ENCODE results near the gene EML4. TPM values are rescaled to one million over a fixed set of nuclear protein-coding genes. Genes with fewer than 3 reads are reported as not detected.

The EML4 gene
- total RNA-seq, 1 experiment from 2014 or later, result 93.7 TPM

- DNase-seq (ENCODE audit: low spot score), result no peak
- Histone ChIP-seq H3K4me3 (ENCODE audit: low read depth, low read length, poor library complexity, severe bottlenecking) (no peak overlapping the region), H3K27me3 (replicated peaks; ENCODE audit: insufficient read depth, low read depth, low read length, poor library complexity) (no peaks in the 10 kb centered on the region), H3K9me3 (ENCODE audit: low read depth, low read length, poor library complexity, severe bottlenecking) (no peaks in the 10 kb centered on the region), H3K27ac (ENCODE audit: low read depth, low read length, poor library complexity, severe bottlenecking) (peak overlapping the region; percentile 74), H3K4me1 (ENCODE audit: insufficient read depth, low read length, poor library complexity, severe bottlenecking) (peaks cover 35% of the 10 kb centered on the region), H3K36me3 (ENCODE audit: insufficient read depth, low read length, poor library complexity, severe bottlenecking) (peaks cover 51% of the 10 kb centered on the region)
- intact Hi-C loops (cut with micrococcal nuclease; ENCODE audit: unreplicated experiment), result no loop called here
- CTCF ChIA-PET, result no interaction called here
- POLR2A ChIA-PET (ENCODE audit: low non-redundant PET), result no interaction called here
- no peak for TF ChIP-seq EZH2 (IDR thresholded peaks at IDR 0.05; ENCODE audit: borderline replicate concordance, low read depth, low read length, poor library complexity, severe bottlenecking)
- TF ChIP-seq CTCF (conservative IDR thresholded peaks at IDR 0.05; ENCODE audit: low read depth, low read length), result no peak
- no TSS peak for BruUV-seq (replicated peaks)
These were observed 129.0 kb downstream of the EML4 start for GRCh38 chr2:42298132-42298531.

DNA sequence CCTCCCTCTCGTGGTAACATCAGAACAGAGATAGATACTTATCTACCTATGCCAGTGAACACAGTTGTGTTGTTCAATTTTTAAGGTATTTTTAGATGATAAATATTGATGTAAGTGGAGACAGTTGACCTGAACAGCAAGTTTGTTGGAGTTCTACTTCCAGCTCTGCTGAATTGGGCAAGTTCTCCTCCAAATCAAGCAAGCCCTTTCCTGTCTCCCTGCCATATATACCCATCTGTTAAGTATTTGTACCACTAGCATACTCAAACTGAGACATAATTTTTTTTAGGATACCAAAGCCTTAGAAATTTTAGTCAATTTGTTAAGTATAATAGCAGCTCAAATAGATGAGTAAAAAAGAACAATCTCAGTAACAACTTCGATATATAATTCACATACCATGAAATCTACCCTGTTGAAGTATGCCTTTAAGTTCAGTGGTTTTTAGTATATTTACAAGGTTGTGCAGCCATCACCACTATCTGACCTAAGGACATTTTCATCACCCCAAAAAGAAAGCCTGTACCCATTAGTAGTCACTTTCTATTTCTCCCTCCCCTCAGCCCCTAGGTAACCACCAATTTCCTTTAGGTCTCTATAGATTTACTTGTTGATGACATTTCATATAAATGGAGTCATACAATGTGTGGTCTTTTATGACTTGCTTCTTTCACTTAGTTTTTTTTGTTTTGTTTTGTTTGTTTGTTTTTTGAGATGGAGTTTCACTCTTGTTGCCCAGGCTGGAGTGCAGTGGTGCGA is 130.0 kb downstream of the EML4 start:
- peaks cover 35% of the 10 kb centered on the region for H3K4me1 ChIP-seq (ENCODE audit: insufficient read depth, low read length, poor library complexity, severe bottlenecking)
- no peak overlapping the region for H3K4me3 ChIP-seq (ENCODE audit: low read depth, low read length, poor library complexity, severe bottlenecking)
- H3K27ac ChIP-seq (ENCODE audit: low read depth, low read length, poor library complexity, severe bottlenecking), result no peak overlapping the region
- H3K36me3 ChIP-seq (ENCODE audit: insufficient read depth, low read length, poor library complexity, severe bottlenecking), result peaks cover 56% of the 10 kb centered on the region
- no peaks in the 10 kb centered on the region for H3K9me3 ChIP-seq (ENCODE audit: low read depth, low read length, poor library complexity, severe bottlenecking)
- no peak for TF ChIP-seq CTCF (conservative IDR thresholded peaks at IDR 0.05; ENCODE audit: low read depth, low read length)
- no peak for TF ChIP-seq EZH2 (IDR thresholded peaks at IDR 0.05; ENCODE audit: borderline replicate concordance, low read depth, low read length, poor library complexity, severe bottlenecking)
- no peak for DNase-seq (ENCODE audit: low spot score)
- POLR2A ChIA-PET (ENCODE audit: low non-redundant PET), result interaction anchor here (0.7 kb wide), 1 partner anchor 1881 kb away, joined by 3 read pairs; no protein-coding TSS in a partner anchor
- H3K27me3 ChIP-seq (replicated peaks; ENCODE audit: insufficient read depth, low read depth, low read length, poor library complexity), result no peaks in the 10 kb centered on the region
- no TSS peak for BruUV-seq (replicated peaks)
- CTCF ChIA-PET, result no interaction called here
- intact Hi-C loops (cut with micrococcal nuclease; ENCODE audit: unreplicated experiment), result no loop called here

GRCh38 chr2:42300527-42300926 is 131.4 kb downstream of the EML4 start:
- BruUV-seq (replicated peaks), result no TSS peak
- H3K27ac ChIP-seq (ENCODE audit: low read depth, low read length, poor library complexity, severe bottlenecking), result no peak overlapping the region
- H3K27me3 ChIP-seq (replicated peaks; ENCODE audit: insufficient read depth, low read depth, low read length, poor library complexity), result no peaks in the 10 kb centered on the region
- no peak overlapping the region for H3K4me3 ChIP-seq (ENCODE audit: low read depth, low read length, poor library complexity, severe bottlenecking)
- POLR2A ChIA-PET (ENCODE audit: low non-redundant PET), result no interaction called here
- peaks cover 54% of the 10 kb centered on the region for H3K36me3 ChIP-seq (ENCODE audit: insufficient read depth, low read length, poor library complexity, severe bottlenecking)
- no peaks in the 10 kb centered on the region for H3K9me3 ChIP-seq (ENCODE audit: low read depth, low read length, poor library complexity, severe bottlenecking)
- intact Hi-C loops (cut with micrococcal nuclease; ENCODE audit: unreplicated experiment), result no loop called here
- TF ChIP-seq EZH2 (IDR thresholded peaks at IDR 0.05; ENCODE audit: borderline replicate concordance, low read depth, low read length, poor library complexity, severe bottlenecking), result no peak
- TF ChIP-seq CTCF (conservative IDR thresholded peaks at IDR 0.05; ENCODE audit: low read depth, low read length), result no peak
- DNase-seq (ENCODE audit: low spot score), result no peak
- H3K4me1 ChIP-seq (ENCODE audit: insufficient read depth, low read length, poor library complexity, severe bottlenecking), result peaks cover 34% of the 10 kb centered on the region
- CTCF ChIA-PET, result no interaction called here

Measured in A673 (cell line).